HCT116 (cell line): ENCODE data around the gene FCER2.

Source experiments
- CBX3 ChIP-seq: IDR thresholded peaks from 2 replicates; pipeline ENCODE4 v1.6.1; 2012; ENCODE audit warnings: low read depth
- CTCF ChIP-seq, 3 experiments: fragments of 200-600 bp in 1 of 3; sonication (generic) in 1 of 3; IDR thresholded peaks in 2 of 3; conservative IDR thresholded peaks in 1 of 3; 2 replicates each; pipeline ENCODE4 v1.5.1; 2012 to 2017; ENCODE audit warnings: low read depth in 2 of 3, low read length in 2 of 3, antibody characterized with exemption in 1 of 3, borderline replicate concordance in 1 of 3, control low read depth in 1 of 3, mild to moderate bottlenecking in 1 of 3, mixed read lengths in 1 of 3, mixed run types in 1 of 3, moderate library complexity in 1 of 3; ENCODE audit not compliant: insufficient read depth in 1 of 3
- EGR1 ChIP-seq: IDR thresholded peaks from 2 replicates; pipeline ENCODE4 v1.6.1; 2012; ENCODE audit warnings: low read depth
- EZH2 ChIP-seq: fragments of 200-600 bp; sonication (generic); IDR thresholded peaks from 2 replicates; pipeline ENCODE4 v1.6.1; 2017; ENCODE audit warnings: antibody characterized with exemption, mixed run types
- JUND ChIP-seq: IDR thresholded peaks from 2 replicates; pipeline ENCODE4 v1.6.1; 2012
- MAX ChIP-seq: IDR thresholded peaks from 2 replicates; pipeline ENCODE4 v1.6.1; 2012
- POLR2A ChIP-seq: IDR thresholded peaks from 2 replicates; pipeline ENCODE4 v1.7.0; 2011; ENCODE audit warnings: borderline replicate concordance; ENCODE audit not compliant: insufficient read depth, insufficient read length; ENCODE audit errors: extremely low read depth
- POLR2AphosphoS5 ChIP-seq: IDR thresholded peaks from 2 replicates; pipeline ENCODE4 v1.6.1; 2011; ENCODE audit warnings: mild to moderate bottlenecking, low read depth, low read length, moderate library complexity
- REST ChIP-seq: IDR thresholded peaks from 2 replicates; pipeline ENCODE4 v1.6.1; 2012; ENCODE audit warnings: low read depth
- SRF ChIP-seq: IDR thresholded peaks from 2 replicates; pipeline ENCODE4 v1.6.1; 2012; ENCODE audit warnings: low read depth
- YY1 ChIP-seq: IDR thresholded peaks from 2 replicates; pipeline ENCODE4 v1.6.1; 2011; ENCODE audit warnings: low read length, low read depth, moderate library complexity, mild to moderate bottlenecking; ENCODE audit not compliant: insufficient replicate concordance; ENCODE audit errors: extremely low read depth
- ZBTB33 ChIP-seq: IDR thresholded peaks from 2 replicates; pipeline ENCODE4 v1.6.1; 2011; ENCODE audit warnings: mild to moderate bottlenecking, low read length, moderate library complexity; ENCODE audit not compliant: insufficient replicate concordance; ENCODE audit errors: extremely low read depth
- ZFX ChIP-seq: fragments of 450-650 bp; IDR thresholded peaks from 2 replicates; pipeline ENCODE4 v1.6.1; 2017
- ZNF274 ChIP-seq: fragments of 200-500 bp; sonication (Bioruptor generic); IDR thresholded peaks from 2 replicates; pipeline ENCODE4 v1.6.1; 2014; ENCODE audit warnings: mild to moderate bottlenecking, low read depth, low read length, inconsistent platforms

- TF ChIP-seq CTCF (IDR thresholded peaks at IDR 0.05 in 2 of 3, conservative IDR thresholded peaks at IDR 0.05 in 1 of 3; ENCODE audit: borderline replicate concordance in 1 of 3, insufficient read depth in 1 of 3, low read depth in 2 of 3, low read length in 2 of 3), result no peak
- TF ChIP-seq POLR2AphosphoS5, result no peak
- TF ChIP-seq POLR2A, result no peak
- no peak for TF ChIP-seq ZBTB33
- no peak for TF ChIP-seq JUND
- TF ChIP-seq MAX, result no peak
- no peak for TF ChIP-seq EZH2
- TF ChIP-seq YY1, result no peak
- no peak for TF ChIP-seq EGR1
- TF ChIP-seq ZFX, result no peak
- TF ChIP-seq SRF, result no peak
- TF ChIP-seq CBX3, result no peak
- no peak for TF ChIP-seq REST
- TF ChIP-seq ZNF274, result no peak
These were observed 19.6 kb downstream of the FCER2 start for GRCh38 chr19:7682175-7682855.
